ENCODE data around the gene SLC6A8. TPM values are rescaled to one million over a fixed set of nuclear protein-coding genes. Genes with fewer than 3 reads are reported as not detected.

SLC6A8 gene
- total and polyA plus RNA-seq, 2 donors (not counting 1 experiment from before 2014, with no cell fraction given) = 0.49 to 2.9 TPM

GRCh38 chrX:153731117-153731844, 43.6 kb downstream of the SLC6A8 start:
- Mint-ChIP-seq H3K9me3 (ENCODE audit: insufficient read depth) (no peaks in the 10 kb centered on the region), H3K27ac (no peak overlapping the region), H3K4me3 (no peak overlapping the region), H3K4me1 (peaks cover 40% of the 10 kb centered on the region), H3K27me3 (no peaks in the 10 kb centered on the region)
- WGBS (ENCODE audit: insufficient coverage) = no CpG with 5 or more reads among the region's 6 CpGs
- intact Hi-C loops (cut with micrococcal nuclease) = no loop called here
- H3K9ac ChIP-seq (ENCODE audit: low read length) = no peak overlapping the region
- peaks cover 19 to 28% of the 10 kb centered on the region in 2 donors for H3K4me1 ChIP-seq (ENCODE audit: control insufficient read depth in 2 of 2, insufficient read depth in 2 of 2, low read length in 2 of 2)
- peaks cover 0 to 17% of the 10 kb centered on the region in 2 experiments for H3K36me3 ChIP-seq (replicated peaks in 1 of 2; ENCODE audit: control extremely low read depth in 1 of 2, control insufficient read depth in 1 of 2, extremely low read depth in 1 of 2, insufficient read depth in 2 of 2, low read length in 1 of 2)
- ChIA-PET CTCF (no interaction called here), POLR2A (no interaction called here)
- peaks cover 52% of the 10 kb centered on the region for H3K79me2 ChIP-seq (ENCODE audit: control insufficient read depth, insufficient read depth, low read length)
- peaks cover 0 to 3% (median 0%) of the 10 kb centered on the region in 3 donors for H3K9me3 ChIP-seq (ENCODE audit: control extremely low read depth in 1 of 3, control insufficient read depth in 2 of 3, insufficient read depth in 1 of 3, low read length in 2 of 3)
- H3K27me3 ChIP-seq (replicated peaks in 1 of 4; ENCODE audit: control extremely low read depth in 1 of 4, control insufficient read depth in 3 of 4, insufficient read depth in 4 of 4, low read length in 3 of 4) = no peaks in the 10 kb centered on the region
- H3K4me3 ChIP-seq (ENCODE audit: control extremely low read depth in 1 of 5, extremely low read depth in 1 of 5, insufficient read depth in 1 of 5, low read depth in 2 of 5, low read length in 4 of 5) = no peak overlapping the region
- H2AFZ ChIP-seq (ENCODE audit: insufficient read depth, low read depth, low read length, poor library complexity, severe bottlenecking) = no peak overlapping the region
- H4K20me1 ChIP-seq (ENCODE audit: control insufficient read depth, insufficient read depth, low read length, poor library complexity, severe bottlenecking) = no peaks in the 10 kb centered on the region
- TF ChIP-seq EZH2 (IDR thresholded peaks at IDR 0.05; ENCODE audit: borderline replicate concordance, insufficient read depth, low read depth, low read length, poor library complexity, severe bottlenecking) = no peak
- no peak for TF ChIP-seq CTCF (IDR thresholded peaks at IDR 0.05)
- no peak for ATAC-seq (ENCODE audit: low read depth)
- DNase-seq = no peak
- no peak overlapping the region for H3K4me2 ChIP-seq (replicated peaks; ENCODE audit: low read depth, low read length, poor library complexity, severe bottlenecking)
- H3K27ac ChIP-seq (ENCODE audit: low read length in 2 of 2) = no peak overlapping the region

- Histone ChIP-seq H4K20me1 (ENCODE audit: control insufficient read depth, insufficient read depth, low read length, poor library complexity, severe bottlenecking) (no peaks in the 10 kb centered on the region), H3K36me3 (replicated peaks in 1 of 2; ENCODE audit: control extremely low read depth in 1 of 2, control insufficient read depth in 1 of 2, extremely low read depth in 1 of 2, insufficient read depth in 2 of 2, low read length in 1 of 2) (peaks cover 0 to 20% of the 10 kb centered on the region in 2 experiments), H3K27me3 (replicated peaks in 1 of 4; ENCODE audit: control extremely low read depth in 1 of 4, control insufficient read depth in 3 of 4, insufficient read depth in 4 of 4, low read length in 3 of 4) (no peaks in the 10 kb centered on the region), H3K4me1 (ENCODE audit: control insufficient read depth in 2 of 2, insufficient read depth in 2 of 2, low read length in 2 of 2) (peaks cover 14 to 24% of the 10 kb centered on the region in 2 donors), H3K9ac (ENCODE audit: low read length) (no peak overlapping the region), H3K9me3 (ENCODE audit: control extremely low read depth in 1 of 3, control insufficient read depth in 2 of 3, insufficient read depth in 1 of 3, low read length in 2 of 3) (peaks cover 0 to 3% (median 0%) of the 10 kb centered on the region in 3 donors), H3K4me2 (replicated peaks; ENCODE audit: low read depth, low read length, poor library complexity, severe bottlenecking) (no peak overlapping the region), H2AFZ (ENCODE audit: insufficient read depth, low read depth, low read length, poor library complexity, severe bottlenecking) (no peak overlapping the region), H3K79me2 (ENCODE audit: control insufficient read depth, insufficient read depth, low read length) (peaks cover 52% of the 10 kb centered on the region), H3K4me3 (ENCODE audit: control extremely low read depth in 1 of 5, extremely low read depth in 1 of 5, insufficient read depth in 1 of 5, low read depth in 2 of 5, low read length in 4 of 5) (no peak overlapping the region), H3K27ac (ENCODE audit: low read length in 2 of 2) (no peak overlapping the region)
- Mint-ChIP-seq H3K9me3 (ENCODE audit: insufficient read depth) (no peaks in the 10 kb centered on the region), H3K4me3 (no peak overlapping the region), H3K27me3 (no peaks in the 10 kb centered on the region), H3K4me1 (peaks cover 37% of the 10 kb centered on the region), H3K27ac (no peak overlapping the region)
- ChIA-PET POLR2A (no interaction called here), CTCF (no interaction called here)
- DNase-seq (no peak), ATAC-seq (ENCODE audit: low read depth) (no peak)
- intact Hi-C loops (cut with micrococcal nuclease) = no loop called here
- TF ChIP-seq CTCF (IDR thresholded peaks at IDR 0.05) (no peak), EZH2 (IDR thresholded peaks at IDR 0.05; ENCODE audit: borderline replicate concordance, insufficient read depth, low read depth, low read length, poor library complexity, severe bottlenecking) (no peak)
- WGBS (ENCODE audit: insufficient coverage) = 100% methylated on average over 2 of the region's 3 CpGs
Observed at GRCh38 chrX:153731845-153732215, 44.1 kb downstream of the SLC6A8 start.

All from B cell (primary cell).